HepG2 (cell line): Measurements from ENCODE around the gene USP43. TPM values are rescaled to one million over a fixed set of nuclear protein-coding genes. Genes with fewer than 3 reads are reported as not detected.

ENCODE experiments used
- ATAC-seq: fragments of 200-7000 bp; cut with Tn5 transposase; 3 replicates; pipeline ENCODE4 v1.9.1; 2020; ENCODE audit warnings: mild to moderate bottlenecking, moderate library complexity
- BruUV-seq: library from RNA; stranded (reverse); fragments of 400-500 nt; replicated peaks from 2 replicates; lab custom pipeline; 2021; lab: Mats Ljungman, UMichigan
- CTCF ChIA-PET: fragments of 300-600 bp; formaldehyde crosslinking; extraction: SDS; loops from one replicate; lab custom pipeline; 2021; ENCODE audit warnings: low total read pairs, inconsistent platforms, low intra/inter-chr PET ratio; lab: Yijun Ruan, JAX
- POLR2A ChIA-PET: fragments of 350-600 bp; sonication (Branson Sonifier 250); formaldehyde crosslinking; loops from one replicate; lab custom pipeline; 2020; ENCODE audit warnings: antibody characterized with exemption, inconsistent platforms; lab: Yijun Ruan, JAX
- DNase-seq: peaks from one replicate; pipeline ENCODE4 v3.0.0-alpha.2; 2015; ENCODE audit warnings: low spot score
- FAIRE-seq: peaks from 3 replicates; lab custom pipeline; 2011; peaks lifted over from hg19 to GRCh38; lab: Jason Lieb, UNC
- H2AFZ ChIP-seq: one replicate; pipeline ENCODE4 v1.6.1; 2011; ENCODE audit warnings: low read length, inconsistent platforms
- H3K27ac ChIP-seq: fragments of 300-600 bp; 3 replicates; pipeline ENCODE4 v1.8.0; 2011; ENCODE audit warnings: mixed run types, mild to moderate bottlenecking, mixed read lengths, low read length, inconsistent platforms; ENCODE audit not compliant: insufficient read depth; ENCODE audit errors: extremely low read length
- H3K27me3 ChIP-seq, 2 experiments: fragments of 200-600 bp in 1 of 2; 2 replicates in 1 of 2; 3 replicates in 1 of 2; pipeline versions ENCODE4 v1.6.0 to v1.8.0; 2011; ENCODE audit warnings: low read length in 2 of 2, mild to moderate bottlenecking in 2 of 2, moderate library complexity in 2 of 2, inconsistent platforms in 1 of 2; ENCODE audit not compliant: insufficient read depth in 2 of 2, control insufficient read depth in 1 of 2
- H3K36me3 ChIP-seq, 2 experiments: fragments of 200-600 bp in 1 of 2; replicated peaks in 1 of 2; 2 replicates in 1 of 2; 3 replicates in 1 of 2; pipeline versions ENCODE4 v1.5.1 to v1.8.0; 2011; ENCODE audit warnings: low read length in 2 of 2, inconsistent platforms in 1 of 2; ENCODE audit not compliant: insufficient read depth in 2 of 2, control insufficient read depth in 1 of 2
- H3K4me1 ChIP-seq: 2 replicates; pipeline ENCODE4 v1.5.1; 2012; ENCODE audit warnings: low read length, inconsistent platforms; ENCODE audit not compliant: insufficient read depth
- H3K4me2 ChIP-seq: 2 replicates; pipeline ENCODE4 v1.6.0; 2011; ENCODE audit warnings: low read depth, low read length, inconsistent platforms
- H3K4me3 ChIP-seq, 3 experiments: fragments of 200-600 bp in 1 of 3; sonication (generic), shearing (Covaris generic) in 1 of 3; replicated peaks in 1 of 3; 2 replicates each; pipeline ENCODE4 v1.5.1; 2011 to 2016; ENCODE audit warnings: low read length in 3 of 3, inconsistent platforms in 2 of 3, low read depth in 2 of 3, mild to moderate bottlenecking in 2 of 3, control low read depth in 1 of 3, mixed read lengths in 1 of 3; ENCODE audit not compliant: insufficient read depth in 1 of 3
- H3K79me2 ChIP-seq: one replicate; pipeline ENCODE4 v1.6.1; 2011; ENCODE audit warnings: low read length, inconsistent platforms; ENCODE audit not compliant: insufficient read depth
- H3K9ac ChIP-seq: 2 replicates; pipeline ENCODE4 v1.6.0; 2011; ENCODE audit warnings: mild to moderate bottlenecking, low read depth, low read length, inconsistent platforms; ENCODE audit not compliant: insufficient read depth
- H3K9me3 ChIP-seq: 2 replicates; pipeline ENCODE4 v1.5.1; 2012; ENCODE audit warnings: mild to moderate bottlenecking, low read length
- H4K20me1 ChIP-seq: 2 replicates; pipeline ENCODE4 v1.6.0; 2011; ENCODE audit warnings: inconsistent platforms, mild to moderate bottlenecking, low read length, moderate library complexity; ENCODE audit not compliant: insufficient read depth
- CREM ChIP-seq, 2 experiments: sonication (generic) in 1 of 2; formaldehyde crosslinking in 1 of 2; IDR thresholded peaks; 2 replicates each; pipeline versions ENCODE4 v1.4.0 to v1.6.1; 2016 to 2020; ENCODE audit warnings: antibody characterized with exemption in 1 of 2, mild to moderate bottlenecking in 1 of 2, missing genetic modification reagents in 1 of 2
- ELK4 ChIP-seq: sonication (generic); formaldehyde crosslinking; IDR thresholded peaks from 2 replicates; pipeline ENCODE4 v1.9.0; 2021; ENCODE audit warnings: missing genetic modification reagents, borderline replicate concordance
- FOSL2 ChIP-seq: sonication (generic); formaldehyde crosslinking; IDR thresholded peaks from 2 replicates; pipeline ENCODE4 v1.4.0; 2020; ENCODE audit warnings: missing genetic modification reagents
- HOMEZ ChIP-seq: IDR thresholded peaks from 2 replicates; pipeline ENCODE4 v1.6.1; 2016; ENCODE audit warnings: low read depth
- MAFG ChIP-seq: sonication (generic); formaldehyde crosslinking; IDR thresholded peaks from 2 replicates; pipeline ENCODE4 v1.5.1; 2020; ENCODE audit warnings: mild to moderate bottlenecking, missing genetic modification reagents
- NCOA2 ChIP-seq: sonication (generic); formaldehyde crosslinking; IDR thresholded peaks from 2 replicates; pipeline ENCODE4 v1.8.0; 2022; ENCODE audit warnings: inconsistent platforms
- RAD51 ChIP-seq: fragments of 450-650 bp; IDR thresholded peaks from 2 replicates; pipeline ENCODE4 v1.6.1; 2016; ENCODE audit warnings: borderline replicate concordance
- RFXAP ChIP-seq: sonication (generic); formaldehyde crosslinking; IDR thresholded peaks from 2 replicates; pipeline ENCODE4 v1.4.0; 2020; ENCODE audit warnings: missing genetic modification reagents, borderline replicate concordance
- SOX6 ChIP-seq, 2 experiments: fragments of 450-650 bp in 1 of 2; sonication (generic) in 1 of 2; formaldehyde crosslinking in 1 of 2; IDR thresholded peaks; 2 replicates each; pipeline versions ENCODE4 v1.4.0 to v1.6.1; 2017 to 2020; ENCODE audit warnings: antibody characterized with exemption in 1 of 2, mild to moderate bottlenecking in 1 of 2, missing genetic modification reagents in 1 of 2
- STAT5B ChIP-seq: sonication (generic); formaldehyde crosslinking; IDR thresholded peaks from 2 replicates; pipeline ENCODE4 v1.4.0; 2020; ENCODE audit warnings: missing genetic modification reagents
- THAP7 ChIP-seq: sonication (generic); formaldehyde crosslinking; IDR thresholded peaks from 2 replicates; pipeline ENCODE4 v1.8.1; 2023; ENCODE audit warnings: mild to moderate bottlenecking, missing genetic modification reagents
- ZNF570 ChIP-seq: sonication (generic); formaldehyde crosslinking; IDR thresholded peaks from 2 replicates; pipeline ENCODE4 v1.4.0; 2020; ENCODE audit warnings: mild to moderate bottlenecking, missing genetic modification reagents, borderline replicate concordance
- ZNF597 ChIP-seq: sonication (generic); formaldehyde crosslinking; IDR thresholded peaks from 2 replicates; pipeline ENCODE4 v1.5.0; 2020; ENCODE audit warnings: missing genetic modification reagents
- ZNF839 ChIP-seq: sonication (generic); formaldehyde crosslinking; IDR thresholded peaks from 2 replicates; pipeline ENCODE4 v1.4.0; 2020; ENCODE audit warnings: missing genetic modification reagents, mild to moderate bottlenecking, borderline replicate concordance
- WGBS: methylation state at CpG from one replicate; pipeline ENCODE4 v1.1.6; 2017; ENCODE audit warnings: low lambda C conversion rate; 5-methylcytosine and 5-hydroxymethylcytosine counted together
- in situ Hi-C: cut with HindIII; loops from 2 replicates; pipeline ENCODE4 v1.10.0; 2017; ENCODE audit warnings: low pct_unique_long_range_greater_than_20kb; ENCODE audit not compliant: extremely low pct_ligation_motif_present
- intact Hi-C: fragments of 100-400 bp; cut with micrococcal nuclease; formaldehyde crosslinking; loops from one replicate; pipeline ENCODE4 v1.10.0; 2022; ENCODE audit not compliant: unreplicated experiment
- polyA plus RNA-seq, 8 experiments: library from polyadenylated mRNA; depleted of rRNA in 3 of 8; stranded (reverse) in 7 of 8; unstranded in 1 of 8; fragments of >200 nt; fragmentation: Illumina TruSeq in 4 of 8; extraction: Trizol in 4 of 8; gene quantifications; 2 replicates each; pipeline versions ENCODE4 v1.2.1 to v1.2.3, GENCODE V29; 2011 to 2016; ENCODE audit warnings: low read depth in 4 of 8, missing spikeins in 1 of 8, mixed read lengths in 1 of 8; ENCODE audit not compliant: insufficient read depth in 1 of 8
- total RNA-seq, 5 experiments: library from RNA; depleted of rRNA; stranded (reverse); fragments of >200 nt; fragmentation: Illumina TruSeq; extraction: Trizol; gene quantifications; 2 replicates each; pipeline ENCODE4 v1.2.3, GENCODE V29; 2016; ENCODE audit warnings: low read depth in 1 of 5

The USP43 gene
- total and polyA plus RNA-seq, 2 of the 13 experiments (the other 11 are each of a cell fraction or from before 2014, with no cell fraction given): 1.6 to 2.2 TPM

GRCh38 chr17:9760266-9760665 is 114.9 kb downstream of the USP43 start (continued):
- TF ChIP-seq ZNF839 (CRISPR knock-in tag): no peak
- no peak for TF ChIP-seq MAFG (CRISPR knock-in tag)
- TF ChIP-seq RFXAP (CRISPR knock-in tag): no peak
- TF ChIP-seq SOX6 (IDR thresholded peaks at IDR 0.05): no peak
- no peak for TF ChIP-seq SOX6 (CRISPR knock-in tag; IDR thresholded peaks at IDR 0.05)
- TF ChIP-seq RAD51: no peak
- TF ChIP-seq STAT5B (CRISPR knock-in tag): no peak
- TF ChIP-seq CREM (IDR thresholded peaks at IDR 0.05): no peak
- no peak for TF ChIP-seq CREM (CRISPR knock-in tag; IDR thresholded peaks at IDR 0.05)
- no peak for TF ChIP-seq NCOA2 (CRISPR knock-in tag)
- TF ChIP-seq ZNF570 (CRISPR knock-in tag): no peak
- no peak for TF ChIP-seq FOSL2 (CRISPR knock-in tag)
- TF ChIP-seq ELK4 (CRISPR knock-in tag): no peak
- TF ChIP-seq ZNF597: no peak

- H3K9ac ChIP-seq: no peak overlapping the region
- no peaks in the 10 kb centered on the region for H3K79me2 ChIP-seq
- POLR2A ChIA-PET: no interaction called here
- H3K36me3 ChIP-seq: no peaks in the 10 kb centered on the region
- no peak overlapping the region for H2AFZ ChIP-seq
- no peak for FAIRE-seq
- intact Hi-C loops (no loop called here), in situ Hi-C loops (no loop called here)
- no peak overlapping the region for H3K27ac ChIP-seq
- WGBS: under 1% methylated on average over 4 of the region's 4 CpGs
- H3K4me3 ChIP-seq: no peak overlapping the region
- ATAC-seq: no peak
- no peak overlapping the region for H3K4me2 ChIP-seq
- DNase-seq: no peak
- 0 out of 2 replicates have a peak, but pooled peaks cover 5% of the 10 kb centered on the region for H3K4me1 ChIP-seq
- CTCF ChIA-PET: no interaction called here
- no TSS peak for BruUV-seq
- H3K9me3 ChIP-seq: no peaks in the 10 kb centered on the region
- 0 out of 5 replicates have a peak, but pooled peaks cover 0 to 2% of the 10 kb centered on the region in 2 experiments for H3K27me3 ChIP-seq
- no peaks in the 10 kb centered on the region for H4K20me1 ChIP-seq
- TF ChIP-seq HOMEZ (CRISPR knock-in tag) (no peak), THAP7 (CRISPR knock-in tag) (no peak)
Measured at GRCh38 chr17:9763643-9764042, 118.3 kb downstream of the USP43 start.
